Stimulated activated CD8-positive, alpha-beta memory T cell treated with anti-CD3 and anti-CD28 coated beads, Interleukin-15, amount 100 ng/mL, for 4 hours (primary cell): ENCODE data around the gene SPACA4.
A peak's percentile ranks its signal among the peaks of the same experiment; 100 is the strongest.
"Not testable (repeated sequence)": the region's sequence is repeated elsewhere in the genome, so short reads cannot be mapped to it uniquely, and the experiment has no call there.

ENCODE experiments used
- DNase-seq, 2 donors: peaks; one replicate each; pipeline ENCODE4 v3.0.0-alpha.2; 2020; ENCODE audit warnings: low read depth in 2 of 2

Gene SPACA4

DNA sequence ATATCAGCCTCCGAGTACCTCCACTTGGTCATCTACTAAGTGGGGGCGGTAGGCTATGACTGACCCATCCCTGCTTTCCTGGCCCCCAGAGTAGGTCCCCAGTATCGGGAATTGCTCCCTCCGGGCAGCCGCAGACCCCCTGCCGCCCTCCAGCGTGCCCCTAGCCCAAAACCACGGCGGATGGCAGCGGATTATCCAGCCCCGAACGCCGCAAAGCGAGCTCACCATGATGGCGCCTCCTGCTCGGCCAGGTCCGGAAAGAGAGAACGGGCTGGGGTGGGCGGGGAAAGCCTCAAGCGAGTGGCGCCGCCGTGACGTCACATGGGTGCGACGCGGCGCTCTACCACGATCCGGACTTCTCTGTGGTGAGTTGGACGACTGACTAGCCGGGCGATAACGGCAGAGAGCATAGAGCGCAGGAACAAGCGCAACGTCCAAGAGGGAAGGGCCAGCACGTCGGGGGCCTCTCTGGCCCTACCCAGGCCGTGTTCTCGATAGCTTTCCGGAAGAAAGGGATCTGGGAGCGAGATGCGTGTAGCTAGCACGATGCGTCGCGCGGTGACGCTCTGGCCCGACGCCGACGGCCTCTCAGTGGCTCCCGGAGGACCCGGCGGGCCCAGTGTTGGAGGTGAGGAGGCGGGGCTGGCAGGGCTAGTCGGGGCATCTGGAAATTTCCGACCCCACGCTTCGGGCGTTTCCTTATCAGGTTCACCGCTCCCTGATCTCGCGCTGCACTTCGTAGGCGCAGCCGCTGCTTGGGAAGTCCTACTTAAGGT lies 12.6 kb downstream of the SPACA4 start, which contains the start of the genes RPL18 and SPHK2:
Gene RPL18, minus strand, starts transcription at position 263 of the 776 bp plus-strand sequence. Its CDS starts 35 bp downstream, at position 228.
Gene SPHK2, plus strand, starts transcription at position 591 of the 776 bp plus-strand sequence. CDS start 1,009 bp downstream, outside the sequence.
- peak; percentile 90 to 91 for DNase-seq

DNA sequence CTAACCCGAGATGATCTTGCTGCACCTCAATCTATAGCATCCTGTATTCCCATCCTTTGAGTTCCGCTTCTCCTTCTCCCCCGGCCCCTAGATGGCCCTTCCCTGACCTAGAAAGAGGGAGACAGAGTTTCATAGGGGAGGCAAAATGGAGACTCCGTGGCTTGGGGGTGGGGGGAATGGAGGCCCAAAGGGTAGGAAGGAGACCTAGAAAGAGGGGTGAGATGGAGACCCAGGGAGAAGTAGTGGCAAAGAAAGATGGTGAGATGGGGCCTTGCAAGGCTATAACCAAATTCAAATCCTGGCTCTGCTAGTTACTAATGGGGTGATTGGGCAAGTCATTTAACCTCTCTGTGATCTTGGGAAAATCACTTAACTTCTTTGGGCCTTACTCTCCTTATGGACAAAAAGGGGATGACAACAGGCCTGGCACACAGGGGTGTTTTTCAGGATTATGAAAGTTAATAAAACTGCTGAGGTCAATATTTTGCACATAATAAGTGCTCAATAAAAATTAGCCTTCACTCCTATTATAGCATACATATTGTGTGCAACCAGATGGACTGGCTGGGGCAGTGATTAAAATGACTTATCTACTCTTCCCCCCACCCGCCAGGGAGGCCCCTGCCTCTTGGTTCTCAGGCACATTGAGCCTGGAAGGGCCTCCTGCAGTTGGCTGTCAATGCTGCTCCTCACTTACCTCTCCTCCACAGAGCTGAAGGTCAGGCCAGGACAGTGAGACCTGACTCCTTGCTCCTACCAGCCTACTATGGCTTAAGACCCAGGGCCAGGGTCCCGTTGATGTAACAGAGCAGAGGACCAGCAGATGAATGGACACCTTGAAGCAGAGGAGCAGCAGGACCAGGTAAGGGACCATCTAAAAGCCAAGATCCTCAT lies 13.4 kb downstream of the SPACA4 start:
- no peak for DNase-seq

DNA sequence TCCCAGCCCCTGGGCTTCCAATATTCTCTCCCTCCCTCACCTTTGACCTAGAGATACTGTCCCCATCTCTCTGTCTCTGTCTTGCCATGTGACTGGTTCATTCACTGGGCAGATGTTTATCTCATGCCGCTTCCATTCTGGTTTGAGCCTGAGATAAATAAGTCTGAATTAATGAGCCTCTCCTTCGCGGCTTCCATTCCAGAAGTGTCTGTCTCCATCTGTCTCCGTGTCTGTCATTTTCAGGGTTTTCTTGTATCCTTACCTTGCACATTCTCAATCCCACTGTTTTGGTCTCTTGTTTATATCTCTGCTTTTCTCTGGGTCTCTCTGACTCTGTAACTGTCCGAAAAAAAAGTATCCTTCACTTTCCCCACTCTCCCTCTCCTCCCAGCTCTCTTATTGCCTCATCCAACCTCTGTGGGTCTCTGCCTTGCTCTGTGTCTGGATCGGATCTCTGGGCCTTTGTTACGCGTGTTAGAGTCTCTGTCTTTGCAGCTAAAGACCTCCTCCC lies 17.1 kb downstream of the SPACA4 start:
- DNase-seq: no peak

DNA sequence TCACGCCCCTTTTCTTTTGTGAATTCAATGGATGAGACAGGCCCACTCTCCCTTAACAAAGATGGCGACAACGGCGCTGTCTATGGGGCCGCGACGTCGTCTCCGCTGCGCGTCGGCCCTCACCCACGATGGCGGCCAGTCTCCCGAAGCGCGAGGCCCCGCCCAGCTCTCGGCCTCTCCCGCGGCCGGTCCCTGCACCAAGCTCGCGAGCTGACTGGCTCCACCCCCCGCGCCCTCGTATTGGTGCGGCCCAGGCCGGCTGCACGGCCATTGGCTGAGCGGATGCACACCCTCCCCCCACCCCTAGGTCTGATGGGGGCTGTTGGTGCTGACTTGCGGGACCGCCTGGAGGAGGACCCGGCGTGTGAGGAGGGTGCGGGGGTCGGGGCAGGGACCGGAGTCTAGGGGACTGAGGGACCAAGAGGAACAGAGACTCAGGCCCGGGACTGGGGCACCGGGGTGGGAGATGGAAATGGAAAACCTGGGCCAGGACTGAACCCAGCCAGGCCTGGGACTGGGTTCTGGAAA lies 17.6 kb downstream of the SPACA4 start:
- DNase-seq: peak; percentile 90 to 94

DNA sequence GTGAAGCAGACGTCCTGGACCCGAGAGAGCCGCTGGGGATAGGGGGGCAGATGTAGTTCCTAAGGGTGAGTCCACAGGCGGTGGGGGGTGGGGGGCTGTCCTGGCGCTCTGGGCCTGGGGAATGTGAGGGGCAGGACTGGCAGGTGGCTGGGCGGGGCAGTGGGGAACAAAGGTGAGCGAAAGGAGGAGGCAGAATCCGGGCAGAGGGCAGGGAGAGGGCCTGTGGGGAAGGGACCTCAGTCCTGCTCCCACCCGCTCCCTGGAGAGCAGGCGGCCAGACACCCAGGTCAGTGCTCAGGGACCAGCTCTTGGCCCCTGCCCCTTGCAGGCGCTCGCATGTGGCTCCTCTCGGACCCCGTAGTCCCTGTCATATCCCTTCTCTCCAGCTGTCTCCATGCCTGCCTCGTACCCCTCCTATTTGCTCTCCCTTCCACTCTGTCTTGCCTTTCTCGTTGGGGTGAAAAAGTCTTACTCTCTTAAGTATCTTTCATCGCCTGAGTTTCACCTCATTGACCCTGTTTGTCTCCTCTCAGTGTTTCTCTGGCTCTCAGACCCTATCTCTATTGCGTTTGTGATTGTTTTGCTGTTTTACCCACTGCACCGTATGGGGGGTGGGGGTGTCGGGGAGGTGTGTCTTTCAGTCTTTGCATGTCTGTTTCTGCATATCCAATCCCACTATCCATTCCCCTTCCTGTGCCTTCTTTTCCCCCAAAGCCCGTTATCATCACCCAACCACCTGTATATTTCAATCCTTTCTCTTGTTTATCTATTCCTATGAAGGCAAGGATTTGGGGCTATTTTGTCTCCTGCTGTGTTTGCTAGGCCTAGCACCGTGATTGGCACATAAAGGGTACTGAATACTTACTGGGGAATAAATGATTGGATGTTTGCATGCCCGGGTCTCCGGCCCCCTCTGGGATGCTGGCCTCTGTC lies 18.5 kb downstream of the SPACA4 start:
- DNase-seq: no peak

DNA sequence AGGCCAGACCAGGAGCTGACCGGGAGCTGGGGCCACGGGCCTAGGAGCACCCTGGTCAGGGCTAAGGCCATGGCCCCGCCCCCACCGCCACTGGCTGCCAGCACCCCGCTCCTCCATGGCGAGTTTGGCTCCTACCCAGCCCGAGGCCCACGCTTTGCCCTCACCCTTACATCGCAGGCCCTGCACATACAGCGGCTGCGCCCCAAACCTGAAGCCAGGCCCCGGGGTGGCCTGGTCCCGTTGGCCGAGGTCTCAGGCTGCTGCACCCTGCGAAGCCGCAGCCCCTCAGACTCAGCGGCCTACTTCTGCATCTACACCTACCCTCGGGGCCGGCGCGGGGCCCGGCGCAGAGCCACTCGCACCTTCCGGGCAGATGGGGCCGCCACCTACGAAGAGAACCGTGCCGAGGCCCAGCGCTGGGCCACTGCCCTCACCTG lies 19.4 kb downstream of the SPACA4 start:
- no peak for DNase-seq

DNA sequence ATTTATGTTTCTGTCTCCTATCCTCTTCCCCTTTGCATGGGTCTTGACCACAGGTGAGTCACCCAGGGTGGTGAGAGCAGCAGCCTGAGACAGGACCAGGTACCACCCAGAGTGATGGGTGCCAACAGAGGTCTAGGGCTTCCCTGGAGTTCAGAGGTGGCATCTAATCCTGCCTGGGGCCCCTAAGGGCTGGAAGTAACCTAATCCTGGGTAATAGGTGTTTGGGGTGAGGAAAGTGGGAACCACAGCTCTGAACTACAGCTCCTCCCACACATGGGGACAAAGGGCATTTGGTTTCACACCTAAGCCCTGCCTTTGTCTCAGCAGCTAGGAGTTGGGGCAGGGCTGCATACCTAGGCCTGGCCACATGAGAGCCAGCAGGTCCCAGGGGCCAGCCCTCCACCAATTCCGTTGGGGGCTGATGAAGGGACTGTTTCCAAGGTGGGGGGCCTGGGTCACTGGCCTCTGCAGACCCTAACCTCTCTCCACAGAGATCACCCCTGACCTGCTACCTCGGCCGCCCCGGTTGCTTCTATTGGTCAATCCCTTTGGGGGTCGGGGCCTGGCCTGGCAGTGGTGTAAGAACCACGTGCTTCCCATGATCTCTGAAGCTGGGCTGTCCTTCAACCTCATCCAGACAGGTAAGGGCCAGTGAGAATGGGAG lies 20.8 kb downstream of the SPACA4 start:
- no peak for DNase-seq

DNA sequence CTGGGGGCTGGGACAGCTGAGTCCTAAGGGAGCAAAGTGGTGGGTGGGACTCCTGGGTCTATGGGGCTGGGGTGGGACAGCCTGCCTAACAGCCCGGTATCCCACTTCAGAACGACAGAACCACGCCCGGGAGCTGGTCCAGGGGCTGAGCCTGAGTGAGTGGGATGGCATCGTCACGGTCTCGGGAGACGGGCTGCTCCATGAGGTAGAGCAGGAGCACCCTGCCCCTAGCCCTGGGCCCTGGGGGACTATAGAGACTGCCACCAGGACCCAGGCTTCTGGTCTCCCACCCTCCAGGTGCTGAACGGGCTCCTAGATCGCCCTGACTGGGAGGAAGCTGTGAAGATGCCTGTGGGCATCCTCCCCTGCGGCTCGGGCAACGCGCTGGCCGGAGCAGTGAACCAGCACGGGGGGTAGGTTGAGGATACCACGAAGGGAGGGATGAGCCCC lies 21.3 kb downstream of the SPACA4 start:
- no peak for DNase-seq

DNA sequence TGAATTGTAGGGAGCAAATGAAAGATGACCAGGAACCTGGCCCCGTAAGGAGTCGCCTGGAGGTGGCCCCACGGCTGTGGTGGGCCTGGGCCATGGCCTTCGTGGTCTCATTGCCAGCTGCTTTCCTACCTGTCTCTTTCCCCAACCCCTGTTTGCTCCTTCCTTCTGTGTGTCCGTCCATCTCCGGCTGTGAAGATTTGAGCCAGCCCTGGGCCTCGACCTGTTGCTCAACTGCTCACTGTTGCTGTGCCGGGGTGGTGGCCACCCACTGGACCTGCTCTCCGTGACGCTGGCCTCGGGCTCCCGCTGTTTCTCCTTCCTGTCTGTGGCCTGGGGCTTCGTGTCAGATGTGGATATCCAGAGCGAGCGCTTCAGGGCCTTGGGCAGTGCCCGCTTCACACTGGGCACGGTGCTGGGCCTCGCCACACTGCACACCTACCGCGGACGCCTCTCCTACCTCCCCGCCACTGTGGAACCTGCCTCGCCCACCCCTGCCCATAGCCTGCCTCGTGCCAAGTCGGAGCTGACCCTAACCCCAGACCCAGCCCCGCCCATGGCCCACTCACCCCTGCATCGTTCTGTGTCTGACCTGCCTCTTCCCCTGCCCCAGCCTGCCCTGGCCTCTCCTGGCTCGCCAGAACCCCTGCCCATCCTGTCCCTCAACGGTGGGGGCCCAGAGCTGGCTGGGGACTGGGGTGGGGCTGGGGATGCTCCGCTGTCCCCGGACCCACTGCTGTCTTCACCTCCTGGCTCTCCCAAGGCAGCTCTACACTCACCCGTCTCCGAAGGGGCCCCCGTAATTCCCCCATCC lies 22.1 kb downstream of the SPACA4 start:
- no peak for DNase-seq

DNA sequence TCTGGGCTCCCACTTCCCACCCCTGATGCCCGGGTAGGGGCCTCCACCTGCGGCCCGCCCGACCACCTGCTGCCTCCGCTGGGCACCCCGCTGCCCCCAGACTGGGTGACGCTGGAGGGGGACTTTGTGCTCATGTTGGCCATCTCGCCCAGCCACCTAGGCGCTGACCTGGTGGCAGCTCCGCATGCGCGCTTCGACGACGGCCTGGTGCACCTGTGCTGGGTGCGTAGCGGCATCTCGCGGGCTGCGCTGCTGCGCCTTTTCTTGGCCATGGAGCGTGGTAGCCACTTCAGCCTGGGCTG lies 22.7 kb downstream of the SPACA4 start:
- no peak for DNase-seq

DNA sequence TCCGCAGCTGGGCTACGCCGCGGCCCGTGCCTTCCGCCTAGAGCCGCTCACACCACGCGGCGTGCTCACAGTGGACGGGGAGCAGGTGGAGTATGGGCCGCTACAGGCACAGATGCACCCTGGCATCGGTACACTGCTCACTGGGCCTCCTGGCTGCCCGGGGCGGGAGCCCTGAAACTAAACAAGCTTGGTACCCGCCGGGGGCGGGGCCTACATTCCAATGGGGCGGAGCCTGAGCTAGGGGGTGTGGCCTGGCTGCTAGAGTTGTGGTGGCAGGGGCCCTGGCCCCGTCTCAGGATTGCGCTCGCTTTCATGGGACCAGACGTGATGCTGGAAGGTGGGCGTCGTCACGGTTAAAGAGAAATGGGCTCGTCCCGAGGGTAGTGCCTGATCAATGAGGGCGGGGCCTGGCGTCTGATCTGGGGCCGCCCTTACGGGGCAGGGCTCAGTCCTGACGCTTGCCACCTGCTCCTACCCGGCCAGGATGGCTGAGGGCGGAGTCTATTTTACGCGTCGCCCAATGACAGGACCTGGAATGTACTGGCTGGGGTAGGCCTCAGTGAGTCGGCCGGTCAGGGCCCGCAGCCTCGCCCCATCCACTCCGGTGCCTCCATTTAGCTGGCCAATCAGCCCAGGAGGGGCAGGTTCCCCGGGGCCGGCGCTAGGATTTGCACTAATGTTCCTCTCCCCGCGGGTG lies 23.2 kb downstream of the SPACA4 start:
- no peak for DNase-seq

DNA sequence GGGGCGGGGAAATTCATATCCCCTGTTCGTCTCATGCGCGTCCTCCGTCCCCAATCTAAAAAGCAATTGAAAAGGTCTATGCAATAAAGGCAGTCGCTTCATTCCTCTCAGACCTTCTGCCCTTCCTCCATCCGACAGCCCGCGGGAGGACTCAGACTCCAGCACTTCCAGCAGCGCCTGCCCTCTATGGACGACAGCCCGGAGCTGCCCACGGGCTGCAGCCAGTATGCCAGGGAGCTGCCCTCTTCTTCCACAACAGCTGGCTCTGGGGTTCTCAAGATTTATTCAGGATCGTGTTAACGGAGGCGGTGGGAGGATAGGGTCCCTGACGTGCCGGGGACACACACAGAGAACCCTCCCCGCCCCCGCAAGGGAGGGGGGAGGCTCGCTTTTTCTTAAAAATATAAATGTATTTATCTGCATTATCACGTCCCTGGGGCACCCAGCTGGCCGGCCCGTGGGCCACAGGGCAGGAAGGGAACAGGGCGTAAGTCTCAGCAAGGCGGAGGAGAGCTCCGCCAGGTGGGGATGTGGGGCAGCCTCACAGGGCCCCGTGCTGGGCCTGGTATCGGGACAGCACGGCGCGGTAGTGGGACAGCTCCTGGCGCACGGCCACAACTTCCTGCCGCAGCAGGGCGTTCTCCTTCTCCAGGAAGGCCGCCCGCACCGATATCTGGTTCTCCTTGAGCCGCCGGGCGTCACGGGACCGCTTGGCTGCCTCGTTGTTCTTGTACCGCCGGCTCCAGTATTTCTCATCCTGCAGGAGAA lies 23.9 kb downstream of the SPACA4 start:
- DNase-seq: no peak

DNA sequence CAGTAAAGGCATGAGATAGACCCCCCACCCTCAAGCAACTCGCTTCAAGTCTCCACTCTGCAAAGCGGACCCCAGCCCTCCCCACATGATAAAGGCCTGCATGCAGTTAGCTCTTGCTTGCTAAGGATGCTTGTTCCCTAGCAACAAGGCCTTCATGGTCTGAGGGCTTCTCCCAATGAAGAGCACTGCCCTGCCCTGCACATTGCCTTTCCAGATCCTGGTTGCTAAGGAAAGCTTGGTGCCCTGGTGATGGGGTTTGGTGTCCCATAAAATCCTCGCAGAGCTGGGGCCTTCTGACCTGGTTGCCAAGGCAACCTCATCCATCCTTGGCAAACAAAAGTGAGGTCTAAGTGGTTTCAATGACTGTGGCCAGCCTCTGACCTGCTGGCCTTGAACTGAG lies 24.7 kb downstream of the SPACA4 start:
- no peak for DNase-seq

DNA sequence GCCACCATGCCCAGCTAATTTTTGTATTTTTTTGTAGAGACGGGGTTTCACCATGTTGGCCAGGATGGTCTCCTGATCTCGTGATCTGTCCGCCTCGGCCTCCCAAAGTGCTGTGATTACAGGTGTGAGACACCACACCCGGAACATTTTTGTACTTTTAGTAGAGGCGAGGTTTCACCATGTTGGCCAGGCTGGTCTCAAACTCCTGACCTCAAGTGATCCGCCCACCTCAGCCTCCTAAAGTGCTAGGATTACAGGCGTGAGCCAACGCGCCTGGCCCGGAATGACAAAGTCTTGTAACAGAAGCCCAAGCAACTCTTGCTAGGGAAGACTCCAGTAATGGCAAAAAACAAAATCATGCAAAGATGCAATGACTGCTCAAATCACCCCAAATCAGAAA lies 25.7 kb downstream of the SPACA4 start:
- not testable (repeated sequence) for DNase-seq

DNA sequence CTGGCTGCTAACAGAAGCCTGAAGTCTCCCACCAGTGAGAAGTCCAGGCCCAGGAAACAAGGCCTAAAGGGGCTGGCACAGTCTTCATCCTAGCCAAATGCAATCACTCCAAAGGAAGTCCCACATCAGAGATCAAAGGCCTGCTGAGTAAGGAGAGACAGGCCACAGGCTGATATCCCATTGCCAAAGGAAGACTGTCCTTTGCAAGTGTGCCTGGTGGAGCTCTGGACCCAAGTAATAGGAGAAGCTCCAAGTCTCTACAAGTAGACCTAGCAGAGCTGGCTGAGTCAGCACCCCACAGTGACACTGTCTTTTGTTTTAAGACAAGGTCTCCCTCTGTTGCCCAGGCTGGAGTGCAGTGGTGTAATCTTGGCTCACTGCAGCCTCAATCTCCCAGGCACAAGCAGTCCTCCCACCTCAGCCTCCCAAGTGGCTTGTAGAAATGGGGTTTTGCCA lies 26.2 kb downstream of the SPACA4 start:
- no peak for DNase-seq

DNA sequence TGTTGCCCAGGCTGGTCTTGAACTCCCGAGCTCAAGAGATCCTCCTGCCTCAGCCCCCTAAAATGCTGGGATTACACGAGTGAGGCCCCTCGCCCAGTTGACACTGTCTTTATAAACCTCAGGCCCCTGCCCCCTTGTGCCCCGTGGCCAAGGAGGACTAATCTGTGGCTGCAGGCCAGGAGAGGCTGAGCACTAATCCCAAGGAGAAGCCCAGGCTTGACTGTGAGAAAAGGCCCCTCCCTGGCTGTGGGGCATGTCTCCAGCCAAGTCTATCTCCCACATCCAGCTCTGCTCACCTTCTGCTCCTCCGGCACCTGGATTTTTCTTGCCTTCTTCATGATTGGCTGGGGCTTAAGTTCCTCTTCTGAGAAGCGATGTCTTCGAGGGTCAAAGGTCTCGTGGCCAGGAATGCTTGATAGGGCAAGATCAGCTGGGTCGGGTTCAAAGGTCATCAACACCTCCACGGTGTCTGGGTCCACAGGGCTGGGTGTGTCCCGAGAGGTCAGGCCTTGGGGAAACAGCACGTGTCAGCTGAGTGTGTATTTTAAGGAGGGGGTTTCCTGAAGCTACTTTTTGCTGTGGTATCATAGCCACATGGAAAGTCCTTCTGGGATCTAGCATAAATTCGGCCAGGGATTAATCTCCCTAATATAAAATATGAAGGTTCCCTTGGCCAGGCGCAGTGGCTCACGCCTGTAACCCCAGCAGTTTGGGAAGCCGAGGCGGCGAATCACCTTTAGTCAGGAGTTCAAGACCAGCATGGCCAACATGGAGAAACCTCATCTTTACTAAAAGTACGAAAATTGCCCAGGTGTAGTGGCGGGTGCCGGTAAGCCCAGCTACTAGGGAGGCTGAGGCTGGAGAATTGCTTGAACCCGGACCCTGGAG lies 26.9 kb downstream of the SPACA4 start:
- DNase-seq: no peak

DNA sequence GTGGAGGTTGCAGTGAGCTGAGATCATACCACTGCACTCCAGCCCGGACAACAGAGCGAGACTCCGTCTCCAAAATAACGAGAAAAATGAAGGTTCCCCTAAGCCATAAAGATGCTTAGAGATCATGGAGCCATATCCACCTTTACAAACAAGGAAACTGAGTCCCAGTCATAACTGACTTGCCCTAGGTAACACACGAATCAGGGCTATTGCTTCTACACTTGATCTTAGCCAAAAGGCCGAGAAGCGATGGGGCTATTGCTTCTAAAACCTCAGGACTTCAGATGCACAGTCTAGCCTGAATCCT lies 27.4 kb downstream of the SPACA4 start:
- DNase-seq: no peak
